Calu3 (cell line): ENCODE results near the gene LIMS1. TPM values are rescaled to one million over a fixed set of nuclear protein-coding genes. Genes with fewer than 3 reads are reported as not detected.

Experiments used
- total RNA-seq: library from RNA; stranded (reverse); gene quantifications from 2 replicates; pipeline ENCODE4 v1.2.3, GENCODE V29; 2022

The LIMS1 gene
- total RNA-seq, 1 experiment from 2014 or later = 51.5 TPM

Other genes with a start within 250 kb of the LIMS1 start
- 2.0 and 5.2 TPM in 2 replicates for gene SULT1C2, start 245.6 kb upstream of the LIMS1 start, total RNA-seq
- not detected in 2 replicates for gene SULT1C4, start 156.5 kb upstream of the LIMS1 start, total RNA-seq
- 54.9 and 60.4 TPM in 2 replicates for gene GCC2, start 85.3 kb upstream of the LIMS1 start, total RNA-seq
- 64.9 and 67.9 TPM in 2 replicates for gene RANBP2, start 185.0 kb downstream of the LIMS1 start, total RNA-seq